Astrocyte (in vitro differentiated cells and primary cell): Measurements from ENCODE around the gene MEG3.

ENCODE experiments used
- CTCF ChIP-seq: IDR thresholded peaks from 2 replicates; pipeline ENCODE4 v1.5.1; 2011; ENCODE audit warnings: low read depth, mild to moderate bottlenecking, inconsistent platforms, low read length, moderate library complexity; ENCODE audit not compliant: insufficient read depth
- EZH2 ChIP-seq: IDR thresholded peaks from 2 replicates; pipeline ENCODE4 v1.6.1; 2012; ENCODE audit warnings: mild to moderate bottlenecking, low read length, inconsistent platforms; ENCODE audit not compliant: insufficient read depth

GRCh38 chr14:100844421-100844820 lies 18.5 kb downstream of the MEG3 start:
- TF ChIP-seq CTCF (no peak), EZH2 (no peak)
